GM21825 (cell line): Measurements from ENCODE around the gene GOLGA6L2.

Experiments
- ATAC-seq: cut with Tn5 transposase; IDR thresholded peaks from one replicate; pipeline ENCODE4 v1.9.1; 2021; ENCODE audit warnings: mild to moderate bottlenecking, moderate library complexity; ENCODE audit not compliant: unreplicated experiment

GOLGA6L2 gene, protein sequence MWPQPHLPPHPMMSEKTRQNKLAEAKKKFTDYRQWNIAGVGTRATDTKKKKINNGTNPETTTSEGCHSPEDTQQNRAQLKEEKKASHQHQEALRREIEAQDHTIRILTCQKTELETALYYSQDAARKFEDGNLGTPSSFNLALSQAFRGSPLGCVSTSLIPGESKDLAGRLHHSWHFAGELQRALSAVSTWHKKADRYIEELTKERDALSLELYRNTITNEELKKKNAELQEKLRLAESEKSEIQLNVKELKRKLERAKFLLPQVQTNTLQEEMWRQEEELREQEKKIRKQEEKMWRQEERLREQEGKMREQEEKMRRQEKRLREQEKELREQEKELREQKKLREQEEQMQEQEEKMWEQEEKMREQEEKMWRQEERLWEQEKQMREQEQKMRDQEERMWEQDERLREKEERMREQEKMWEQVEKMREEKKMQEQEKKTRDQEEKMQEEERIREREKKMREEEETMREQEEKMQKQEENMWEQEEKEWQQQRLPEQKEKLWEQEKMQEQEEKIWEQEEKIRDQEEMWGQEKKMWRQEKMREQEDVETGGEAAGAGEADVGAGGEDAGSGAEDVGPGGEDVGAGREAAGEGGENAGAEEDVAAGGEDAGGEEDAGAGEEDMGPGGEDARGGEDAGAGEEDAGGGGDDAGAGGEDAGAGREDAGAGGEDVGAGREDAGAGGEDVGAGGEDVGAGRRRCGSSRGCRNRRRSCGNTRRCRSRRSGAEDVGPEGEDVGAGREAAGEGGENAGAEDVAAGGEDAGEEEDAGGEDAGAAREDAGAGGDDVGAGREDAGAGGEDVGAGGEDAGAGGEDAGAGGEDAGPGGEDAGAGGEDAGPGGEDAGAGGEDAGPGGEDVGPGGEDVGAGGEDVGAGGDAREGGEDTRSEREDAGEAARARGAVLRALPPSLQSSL

DNA sequence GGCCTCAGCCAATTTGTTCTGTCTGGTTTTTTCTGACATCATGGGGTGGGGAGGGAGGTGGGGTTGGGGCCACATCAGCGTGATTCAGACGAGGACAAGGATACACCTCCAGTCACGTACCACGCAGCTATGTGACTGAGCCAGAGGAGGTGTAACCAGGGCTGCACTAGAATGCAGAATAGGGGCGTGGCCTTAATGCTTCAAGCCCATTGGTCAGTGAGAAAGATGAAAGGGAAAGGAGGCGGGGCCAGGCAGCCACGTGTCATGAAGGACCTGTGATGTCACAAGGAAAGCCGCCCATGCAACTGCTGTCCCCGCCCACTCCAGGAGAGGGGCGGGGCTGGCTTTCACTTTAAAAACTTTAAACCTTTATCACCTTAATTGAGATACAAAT is at the start of gene GOLGA6L2:
TSS of gene GOLGA6L2 (minus strand) at position 137 of the 394 bp plus-strand sequence. CDS start at position 75, 62 bp downstream.
- ATAC-seq: no peak

- ATAC-seq: no peak
Observed at GRCh38 chr15:23484870-23485269, 37.8 kb upstream of the GOLGA6L2 start.

- no peak for ATAC-seq
Observed at GRCh38 chr15:23483821-23484299, 36.8 kb upstream of the GOLGA6L2 start.

DNA sequence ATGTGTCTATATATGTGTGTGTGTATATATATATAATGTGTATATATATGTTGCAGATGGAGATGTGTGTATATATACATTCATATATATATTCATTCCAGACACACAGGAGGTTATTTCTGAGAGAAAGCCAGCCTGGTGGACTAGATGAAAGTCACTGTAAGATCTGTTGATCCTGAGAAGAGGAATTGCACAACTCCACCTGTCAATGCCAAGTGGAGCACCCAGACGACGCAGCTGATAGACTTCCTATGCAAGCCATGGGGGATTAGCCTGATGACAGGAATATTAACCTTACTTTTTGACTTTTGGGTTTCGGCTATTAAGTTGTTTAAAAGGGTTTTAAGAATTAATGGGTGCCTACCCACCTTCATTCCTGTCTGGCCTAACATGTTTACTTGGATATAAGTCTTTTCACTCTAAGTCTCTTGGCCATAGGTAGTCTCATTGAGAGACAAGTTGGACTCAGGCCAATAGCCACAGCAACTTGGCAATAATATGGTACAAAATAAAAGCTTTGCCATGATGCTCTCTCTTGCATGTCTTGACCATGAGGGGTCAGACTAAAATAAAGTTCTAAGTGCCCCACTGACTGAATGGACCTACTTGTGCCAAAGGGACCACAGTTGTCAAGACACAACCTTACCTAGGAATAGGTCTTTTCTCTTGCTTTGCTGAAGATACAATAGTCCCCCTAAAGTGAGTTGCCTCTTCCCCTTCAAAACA is 35.9 kb upstream of the GOLGA6L2 start:
- no peak for ATAC-seq

DNA sequence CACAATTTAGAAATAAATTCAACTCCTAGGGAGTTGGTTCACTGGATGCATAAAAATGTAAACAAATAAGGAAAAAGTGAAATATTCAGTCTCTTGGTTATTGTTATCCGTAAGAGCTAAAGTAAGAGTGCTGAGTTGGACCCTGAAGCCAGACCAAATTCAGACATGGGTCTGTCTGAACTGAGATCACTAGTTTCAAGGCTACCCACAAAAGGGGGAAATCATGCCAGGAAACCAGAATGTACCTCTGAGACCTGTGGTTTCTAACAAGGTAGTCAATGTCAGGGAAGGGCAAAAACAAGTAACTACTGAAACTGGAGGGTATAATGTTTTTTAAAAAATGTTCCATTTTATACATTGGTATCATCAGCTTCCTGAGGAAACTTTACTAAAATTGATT is 35.2 kb upstream of the GOLGA6L2 start:
- ATAC-seq: no peak

GRCh38 chr15:23477920-23478319 is 30.9 kb upstream of the GOLGA6L2 start:
- ATAC-seq: no peak

GRCh38 chr15:23472678-23473077 is 25.6 kb upstream of the GOLGA6L2 start:
- ATAC-seq: no peak

DNA sequence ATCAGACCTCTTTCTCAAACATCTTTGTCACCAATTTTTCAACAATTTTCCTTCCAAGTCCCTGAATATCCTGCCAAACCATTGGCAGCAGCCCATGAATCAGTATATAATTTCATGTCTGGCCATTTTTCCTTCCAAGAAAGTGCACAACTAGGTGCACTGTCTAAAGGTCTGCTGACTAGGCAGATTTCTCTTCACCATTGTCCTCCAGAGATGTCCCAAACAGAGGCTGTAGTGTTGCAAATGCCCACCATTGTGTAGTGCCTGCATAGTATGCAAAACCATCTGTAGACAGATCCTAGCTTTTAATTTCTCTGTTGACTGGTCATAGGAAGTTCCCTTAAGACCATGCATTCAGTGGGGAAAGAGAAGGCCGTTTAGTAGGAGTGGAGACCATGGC is 25.0 kb upstream of the GOLGA6L2 start:
- ATAC-seq: no peak

- no peak for ATAC-seq
Observed at GRCh38 chr15:23467110-23467600, 20.1 kb upstream of the GOLGA6L2 start.

DNA sequence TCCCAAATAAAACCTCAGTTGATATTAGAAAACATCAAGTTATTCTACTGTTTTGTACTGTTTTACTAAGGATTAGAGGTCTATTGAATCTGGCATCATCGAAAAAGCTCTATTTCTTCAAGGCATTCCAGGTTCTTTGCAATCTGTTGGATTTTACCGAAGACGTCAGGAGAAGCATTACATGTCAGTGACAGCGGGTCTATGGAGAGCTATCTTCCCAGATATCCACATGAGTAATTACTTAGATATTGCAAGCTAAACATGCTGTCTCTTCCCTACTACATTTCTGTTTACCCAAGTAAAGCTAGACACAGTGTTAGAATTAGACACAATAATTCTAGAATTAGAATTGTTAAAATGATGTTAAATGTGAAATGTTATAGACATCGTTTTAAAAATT is 10.8 kb upstream of the GOLGA6L2 start:
- no peak for ATAC-seq

GRCh38 chr15:23446215-23447106 is 582 bp downstream of the GOLGA6L2 start:
- no peak for ATAC-seq

- no peak for ATAC-seq
Observed at GRCh38 chr15:23444269-23444668, 2.8 kb downstream of the GOLGA6L2 start.

DNA sequence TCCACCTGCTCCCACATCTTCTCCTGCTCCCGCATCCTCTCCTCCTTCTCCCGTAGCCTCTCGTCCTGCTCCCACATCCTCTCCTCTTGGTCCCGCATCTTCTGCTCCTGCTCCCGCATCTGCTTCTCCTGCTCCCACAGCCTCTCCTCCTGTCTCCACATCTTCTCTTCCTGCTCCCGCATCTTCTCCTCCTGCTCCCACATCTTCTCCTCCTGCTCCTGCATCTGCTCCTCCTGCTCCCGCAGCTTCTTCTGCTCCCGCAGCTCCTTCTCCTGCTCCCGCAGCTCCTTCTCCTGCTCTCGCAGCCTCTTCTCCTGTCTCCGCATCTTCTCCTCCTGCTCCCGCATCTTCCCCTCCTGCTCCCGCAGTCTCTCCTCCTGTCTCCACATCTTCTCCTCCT is 5.8 kb downstream of the GOLGA6L2 start:
- no peak for ATAC-seq

- no peak for ATAC-seq
Observed at GRCh38 chr15:23440596-23440995, 6.4 kb downstream of the GOLGA6L2 start.

DNA sequence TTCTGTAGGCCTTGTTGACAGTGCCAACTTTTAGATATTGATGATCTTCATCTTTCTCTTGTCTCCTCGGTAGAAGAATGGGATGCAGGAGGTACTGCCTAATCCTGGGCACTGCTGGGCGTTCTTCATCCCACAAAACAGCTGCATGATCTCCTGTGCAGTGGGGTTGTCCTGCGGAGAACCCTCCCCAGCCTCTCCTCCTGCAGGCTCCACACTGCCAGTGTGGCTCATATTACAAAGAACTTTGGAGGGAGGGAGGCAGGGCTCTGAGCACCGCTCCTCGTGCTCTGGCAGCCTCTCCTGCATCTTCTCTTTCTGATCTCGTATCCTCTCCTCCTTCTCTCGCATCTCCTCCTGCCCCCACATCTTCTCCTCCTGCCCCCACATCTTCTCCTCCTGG is 7.5 kb downstream of the GOLGA6L2 start:
- ATAC-seq: no peak

GRCh38 chr15:23438816-23439466 is 8.1 kb downstream of the GOLGA6L2 start:
- no peak for ATAC-seq

GRCh38 chr15:23437673-23438072 is 9.4 kb downstream of the GOLGA6L2 start:
- ATAC-seq: no peak

GRCh38 chr15:23437146-23437545 is 9.9 kb downstream of the GOLGA6L2 start:
- no peak for ATAC-seq

GRCh38 chr15:23436421-23436820 is 10.6 kb downstream of the GOLGA6L2 start:
- no peak for ATAC-seq
